HepG2 (cell line): Measurements from ENCODE around the gene PDLIM7. TPM values are rescaled to one million over a fixed set of nuclear protein-coding genes. Genes with fewer than 3 reads are reported as not detected.

Source experiments
- IRX3 ChIP-seq: sonication (generic); formaldehyde crosslinking; IDR thresholded peaks from 2 replicates; pipeline ENCODE4 v1.8.1; 2023; ENCODE audit warnings: mild to moderate bottlenecking, low read depth, missing genetic modification reagents, borderline replicate concordance
- RELA ChIP-seq: sonication (generic); formaldehyde crosslinking; IDR thresholded peaks from 2 replicates; pipeline ENCODE4 v1.4.0; 2020; ENCODE audit warnings: missing genetic modification reagents
- THYN1 ChIP-seq: sonication (generic); formaldehyde crosslinking; IDR thresholded peaks from 2 replicates; pipeline ENCODE4 v1.8.1; 2023; ENCODE audit warnings: low read depth, mild to moderate bottlenecking, moderate library complexity, missing genetic modification reagents, borderline replicate concordance
- ZFP36 ChIP-seq: fragments of 150-350 bp; IDR thresholded peaks from 2 replicates; pipeline ENCODE4 v1.6.1; 2018; ENCODE audit warnings: borderline replicate concordance, low read length, low read depth; ENCODE audit not compliant: partially characterized antibody
- ZFP36L1 ChIP-seq: sonication (generic); formaldehyde crosslinking; IDR thresholded peaks from 2 replicates; pipeline ENCODE4 v1.8.0; 2022; ENCODE audit warnings: mild to moderate bottlenecking, missing genetic modification reagents, moderate library complexity
- ZNF547 ChIP-seq: sonication (generic); formaldehyde crosslinking; IDR thresholded peaks from 2 replicates; pipeline ENCODE4 v1.5.1; 2020; ENCODE audit warnings: mild to moderate bottlenecking, missing genetic modification reagents
- ZNF672 ChIP-seq: sonication (generic); formaldehyde crosslinking; IDR thresholded peaks from 2 replicates; pipeline ENCODE4 v1.8.1; 2022; ENCODE audit warnings: missing genetic modification reagents
- ZNF773 ChIP-seq: sonication (generic); formaldehyde crosslinking; IDR thresholded peaks from 2 replicates; pipeline ENCODE4 v1.4.0; 2020; ENCODE audit warnings: missing genetic modification reagents, borderline replicate concordance
- polyA plus RNA-seq, 8 experiments: library from polyadenylated mRNA; depleted of rRNA in 3 of 8; stranded (reverse) in 7 of 8; unstranded in 1 of 8; fragments of >200 nt; fragmentation: Illumina TruSeq in 4 of 8; extraction: Trizol in 4 of 8; gene quantifications; 2 replicates each; pipeline versions ENCODE4 v1.2.1 to v1.2.3, GENCODE V29; 2011 to 2016; ENCODE audit warnings: low read depth in 4 of 8, missing spikeins in 1 of 8, mixed read lengths in 1 of 8; ENCODE audit not compliant: insufficient read depth in 1 of 8
- total RNA-seq, 5 experiments: library from RNA; depleted of rRNA; stranded (reverse); fragments of >200 nt; fragmentation: Illumina TruSeq; extraction: Trizol; gene quantifications; 2 replicates each; pipeline ENCODE4 v1.2.3, GENCODE V29; 2016; ENCODE audit warnings: low read depth in 1 of 5
- TF ChIP-seq, protein P1 (sequence below): sonication (generic); formaldehyde crosslinking; IDR thresholded peaks from 2 replicates; pipeline ENCODE4 v1.8.0; 2022; ENCODE audit warnings: missing genetic modification reagents, mild to moderate bottlenecking, moderate library complexity, borderline replicate concordance
- TF ChIP-seq, protein P2 (sequence below): sonication (generic); formaldehyde crosslinking; IDR thresholded peaks from 2 replicates; pipeline ENCODE4 v1.4.0; 2020; ENCODE audit warnings: missing genetic modification reagents
- TF ChIP-seq, protein P3 (sequence below): sonication (generic); formaldehyde crosslinking; IDR thresholded peaks from 2 replicates; pipeline ENCODE4 v1.5.1; 2020; ENCODE audit warnings: mild to moderate bottlenecking, missing genetic modification reagents, moderate library complexity
- TF ChIP-seq, protein P4 (sequence below): sonication (generic); formaldehyde crosslinking; IDR thresholded peaks from 2 replicates; pipeline ENCODE4 v1.4.0; 2020; ENCODE audit warnings: missing genetic modification reagents, borderline replicate concordance
- TF ChIP-seq, protein P5 (sequence below): sonication (generic); formaldehyde crosslinking; IDR thresholded peaks from 2 replicates; pipeline ENCODE4 v1.4.0; 2020; ENCODE audit warnings: missing genetic modification reagents, borderline replicate concordance

The PDLIM7 gene
- total and polyA plus RNA-seq, 2 of the 13 experiments (the other 11 are each of a cell fraction or from before 2014, with no cell fraction given), result 21.1 to 31.3 TPM

DNA sequence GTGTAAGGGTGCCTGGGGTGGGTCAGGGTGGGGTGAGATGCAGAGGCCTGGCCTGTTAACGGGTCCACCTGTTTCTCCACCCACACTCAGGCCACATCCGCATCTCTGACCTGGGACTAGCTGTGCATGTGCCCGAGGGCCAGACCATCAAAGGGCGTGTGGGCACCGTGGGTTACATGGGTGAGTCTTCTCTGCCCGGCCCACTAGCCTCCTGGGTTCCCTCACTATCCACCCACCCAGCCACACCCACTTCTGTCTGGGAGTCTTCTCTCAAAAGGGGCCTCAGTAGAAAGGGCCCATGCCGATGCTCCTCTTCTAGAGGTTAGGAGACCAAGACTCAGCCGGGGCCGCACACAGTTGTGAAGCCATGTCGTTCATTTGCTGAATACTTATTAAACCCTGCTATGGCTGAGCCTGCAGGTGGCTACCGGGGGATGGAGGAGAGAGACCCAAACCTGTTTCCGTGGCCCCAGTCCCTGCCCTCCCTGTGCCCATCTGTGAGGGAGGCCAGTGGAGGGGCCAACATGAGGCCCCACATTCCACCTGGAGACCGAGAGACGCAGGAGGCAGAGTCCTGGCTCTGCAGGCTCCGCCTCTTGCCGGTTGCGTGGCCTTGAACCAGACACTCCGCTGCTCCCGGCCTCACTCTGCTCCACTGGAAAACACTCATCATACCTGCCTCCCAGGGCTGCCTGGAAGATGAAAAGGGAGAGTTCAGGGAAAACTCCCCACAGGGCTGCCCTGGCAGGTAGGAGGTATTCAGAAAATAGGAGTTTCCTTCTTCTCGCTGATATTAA, 62.3 kb downstream of the PDLIM7 start (continued):
- TF ChIP-seq, protein P1, sequence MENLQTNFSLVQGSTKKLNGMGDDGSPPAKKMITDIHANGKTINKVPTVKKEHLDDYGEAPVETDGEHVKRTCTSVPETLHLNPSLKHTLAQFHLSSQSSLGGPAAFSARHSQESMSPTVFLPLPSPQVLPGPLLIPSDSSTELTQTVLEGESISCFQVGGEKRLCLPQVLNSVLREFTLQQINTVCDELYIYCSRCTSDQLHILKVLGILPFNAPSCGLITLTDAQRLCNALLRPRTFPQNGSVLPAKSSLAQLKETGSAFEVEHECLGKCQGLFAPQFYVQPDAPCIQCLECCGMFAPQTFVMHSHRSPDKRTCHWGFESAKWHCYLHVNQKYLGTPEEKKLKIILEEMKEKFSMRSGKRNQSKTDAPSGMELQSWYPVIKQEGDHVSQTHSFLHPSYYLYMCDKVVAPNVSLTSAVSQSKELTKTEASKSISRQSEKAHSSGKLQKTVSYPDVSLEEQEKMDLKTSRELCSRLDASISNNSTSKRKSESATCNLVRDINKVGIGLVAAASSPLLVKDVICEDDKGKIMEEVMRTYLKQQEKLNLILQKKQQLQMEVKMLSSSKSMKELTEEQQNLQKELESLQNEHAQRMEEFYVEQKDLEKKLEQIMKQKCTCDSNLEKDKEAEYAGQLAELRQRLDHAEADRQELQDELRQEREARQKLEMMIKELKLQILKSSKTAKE (CRISPR knock-in tag), result no peak
- TF ChIP-seq, protein P2, sequence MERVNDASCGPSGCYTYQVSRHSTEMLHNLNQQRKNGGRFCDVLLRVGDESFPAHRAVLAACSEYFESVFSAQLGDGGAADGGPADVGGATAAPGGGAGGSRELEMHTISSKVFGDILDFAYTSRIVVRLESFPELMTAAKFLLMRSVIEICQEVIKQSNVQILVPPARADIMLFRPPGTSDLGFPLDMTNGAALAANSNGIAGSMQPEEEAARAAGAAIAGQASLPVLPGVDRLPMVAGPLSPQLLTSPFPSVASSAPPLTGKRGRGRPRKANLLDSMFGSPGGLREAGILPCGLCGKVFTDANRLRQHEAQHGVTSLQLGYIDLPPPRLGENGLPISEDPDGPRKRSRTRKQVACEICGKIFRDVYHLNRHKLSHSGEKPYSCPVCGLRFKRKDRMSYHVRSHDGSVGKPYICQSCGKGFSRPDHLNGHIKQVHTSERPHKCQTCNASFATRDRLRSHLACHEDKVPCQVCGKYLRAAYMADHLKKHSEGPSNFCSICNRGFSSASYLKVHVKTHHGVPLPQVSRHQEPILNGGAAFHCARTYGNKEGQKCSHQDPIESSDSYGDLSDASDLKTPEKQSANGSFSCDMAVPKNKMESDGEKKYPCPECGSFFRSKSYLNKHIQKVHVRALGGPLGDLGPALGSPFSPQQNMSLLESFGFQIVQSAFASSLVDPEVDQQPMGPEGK, result peak; percentile 69
- no peak for TF ChIP-seq ZFP36L1 (CRISPR knock-in tag)
- no peak for TF ChIP-seq IRX3 (CRISPR knock-in tag)
- TF ChIP-seq, protein P3, sequence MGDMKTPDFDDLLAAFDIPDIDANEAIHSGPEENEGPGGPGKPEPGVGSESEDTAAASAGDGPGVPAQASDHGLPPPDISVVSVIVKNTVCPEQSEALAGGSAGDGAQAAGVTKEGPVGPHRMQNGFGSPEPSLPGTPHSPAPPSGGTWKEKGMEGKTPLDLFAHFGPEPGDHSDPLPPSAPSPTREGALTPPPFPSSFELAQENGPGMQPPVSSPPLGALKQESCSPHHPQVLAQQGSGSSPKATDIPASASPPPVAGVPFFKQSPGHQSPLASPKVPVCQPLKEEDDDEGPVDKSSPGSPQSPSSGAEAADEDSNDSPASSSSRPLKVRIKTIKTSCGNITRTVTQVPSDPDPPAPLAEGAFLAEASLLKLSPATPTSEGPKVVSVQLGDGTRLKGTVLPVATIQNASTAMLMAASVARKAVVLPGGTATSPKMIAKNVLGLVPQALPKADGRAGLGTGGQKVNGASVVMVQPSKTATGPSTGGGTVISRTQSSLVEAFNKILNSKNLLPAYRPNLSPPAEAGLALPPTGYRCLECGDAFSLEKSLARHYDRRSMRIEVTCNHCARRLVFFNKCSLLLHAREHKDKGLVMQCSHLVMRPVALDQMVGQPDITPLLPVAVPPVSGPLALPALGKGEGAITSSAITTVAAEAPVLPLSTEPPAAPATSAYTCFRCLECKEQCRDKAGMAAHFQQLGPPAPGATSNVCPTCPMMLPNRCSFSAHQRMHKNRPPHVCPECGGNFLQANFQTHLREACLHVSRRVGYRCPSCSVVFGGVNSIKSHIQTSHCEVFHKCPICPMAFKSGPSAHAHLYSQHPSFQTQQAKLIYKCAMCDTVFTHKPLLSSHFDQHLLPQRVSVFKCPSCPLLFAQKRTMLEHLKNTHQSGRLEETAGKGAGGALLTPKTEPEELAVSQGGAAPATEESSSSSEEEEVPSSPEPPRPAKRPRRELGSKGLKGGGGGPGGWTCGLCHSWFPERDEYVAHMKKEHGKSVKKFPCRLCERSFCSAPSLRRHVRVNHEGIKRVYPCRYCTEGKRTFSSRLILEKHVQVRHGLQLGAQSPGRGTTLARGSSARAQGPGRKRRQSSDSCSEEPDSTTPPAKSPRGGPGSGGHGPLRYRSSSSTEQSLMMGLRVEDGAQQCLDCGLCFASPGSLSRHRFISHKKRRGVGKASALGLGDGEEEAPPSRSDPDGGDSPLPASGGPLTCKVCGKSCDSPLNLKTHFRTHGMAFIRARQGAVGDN (CRISPR knock-in tag), result peak; percentile 83
- TF ChIP-seq ZFP36, result no peak
- TF ChIP-seq, protein P4, sequence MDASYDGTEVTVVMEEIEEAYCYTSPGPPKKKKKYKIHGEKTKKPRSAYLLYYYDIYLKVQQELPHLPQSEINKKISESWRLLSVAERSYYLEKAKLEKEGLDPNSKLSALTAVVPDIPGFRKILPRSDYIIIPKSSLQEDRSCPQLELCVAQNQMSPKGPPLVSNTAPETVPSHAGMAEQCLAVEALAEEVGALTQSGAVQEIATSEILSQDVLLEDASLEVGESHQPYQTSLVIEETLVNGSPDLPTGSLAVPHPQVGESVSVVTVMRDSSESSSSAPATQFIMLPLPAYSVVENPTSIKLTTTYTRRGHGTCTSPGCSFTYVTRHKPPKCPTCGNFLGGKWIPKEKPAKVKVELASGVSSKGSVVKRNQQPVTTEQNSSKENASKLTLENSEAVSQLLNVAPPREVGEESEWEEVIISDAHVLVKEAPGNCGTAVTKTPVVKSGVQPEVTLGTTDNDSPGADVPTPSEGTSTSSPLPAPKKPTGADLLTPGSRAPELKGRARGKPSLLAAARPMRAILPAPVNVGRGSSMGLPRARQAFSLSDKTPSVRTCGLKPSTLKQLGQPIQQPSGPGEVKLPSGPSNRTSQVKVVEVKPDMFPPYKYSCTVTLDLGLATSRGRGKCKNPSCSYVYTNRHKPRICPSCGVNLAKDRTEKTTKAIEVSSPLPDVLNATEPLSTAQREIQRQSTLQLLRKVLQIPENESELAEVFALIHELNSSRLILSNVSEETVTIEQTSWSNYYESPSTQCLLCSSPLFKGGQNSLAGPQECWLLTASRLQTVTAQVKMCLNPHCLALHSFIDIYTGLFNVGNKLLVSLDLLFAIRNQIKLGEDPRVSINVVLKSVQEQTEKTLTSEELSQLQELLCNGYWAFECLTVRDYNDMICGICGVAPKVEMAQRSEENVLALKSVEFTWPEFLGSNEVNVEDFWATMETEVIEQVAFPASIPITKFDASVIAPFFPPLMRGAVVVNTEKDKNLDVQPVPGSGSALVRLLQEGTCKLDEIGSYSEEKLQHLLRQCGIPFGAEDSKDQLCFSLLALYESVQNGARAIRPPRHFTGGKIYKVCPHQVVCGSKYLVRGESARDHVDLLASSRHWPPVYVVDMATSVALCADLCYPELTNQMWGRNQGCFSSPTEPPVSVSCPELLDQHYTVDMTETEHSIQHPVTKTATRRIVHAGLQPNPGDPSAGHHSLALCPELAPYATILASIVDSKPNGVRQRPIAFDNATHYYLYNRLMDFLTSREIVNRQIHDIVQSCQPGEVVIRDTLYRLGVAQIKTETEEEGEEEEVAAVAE, result no peak
- TF ChIP-seq ZNF672, result no peak
- TF ChIP-seq, protein P5, sequence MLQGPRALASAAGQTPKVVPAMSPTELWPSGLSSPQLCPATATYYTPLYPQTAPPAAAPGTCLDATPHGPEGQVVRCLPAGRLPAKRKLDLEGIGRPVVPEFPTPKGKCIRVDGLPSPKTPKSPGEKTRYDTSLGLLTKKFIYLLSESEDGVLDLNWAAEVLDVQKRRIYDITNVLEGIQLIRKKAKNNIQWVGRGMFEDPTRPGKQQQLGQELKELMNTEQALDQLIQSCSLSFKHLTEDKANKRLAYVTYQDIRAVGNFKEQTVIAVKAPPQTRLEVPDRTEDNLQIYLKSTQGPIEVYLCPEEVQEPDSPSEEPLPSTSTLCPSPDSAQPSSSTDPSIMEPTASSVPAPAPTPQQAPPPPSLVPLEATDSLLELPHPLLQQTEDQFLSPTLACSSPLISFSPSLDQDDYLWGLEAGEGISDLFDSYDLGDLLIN (CRISPR knock-in tag), result no peak
- no peak for TF ChIP-seq RELA (CRISPR knock-in tag)
- TF ChIP-seq ZNF547 (CRISPR knock-in tag), result no peak
- no peak for TF ChIP-seq THYN1
- TF ChIP-seq ZNF773 (CRISPR knock-in tag), result no peak
